Endodermal cell (in vitro differentiated cells): Measurements from ENCODE around the gene SULT4A1. TPM values are rescaled to one million over a fixed set of nuclear protein-coding genes. Genes with fewer than 3 reads are reported as not detected.

ENCODE experiments used
- DNase-seq: peaks from one replicate; pipeline ENCODE4 v3.0.0-alpha.2; 2017
- H3K27ac ChIP-seq: 2 replicates; pipeline ENCODE4 v1.5.1; 2013; ENCODE audit warnings: mild to moderate bottlenecking, low read depth, low read length, moderate library complexity
- H3K27me3 ChIP-seq: 2 replicates; pipeline ENCODE4 v1.6.1; 2013; ENCODE audit warnings: mild to moderate bottlenecking, low read length, moderate library complexity; ENCODE audit not compliant: insufficient read depth, control insufficient read depth, poor library complexity, severe bottlenecking
- H3K36me3 ChIP-seq: 2 replicates; pipeline ENCODE4 v1.7.0; 2013; ENCODE audit warnings: mild to moderate bottlenecking, low read length, moderate library complexity; ENCODE audit not compliant: control insufficient read depth, insufficient read depth
- H3K4me1 ChIP-seq: one replicate; pipeline ENCODE4 v1.7.0; 2013; ENCODE audit warnings: low read length; ENCODE audit not compliant: control insufficient read depth, insufficient read depth
- H3K4me3 ChIP-seq: 2 replicates; pipeline ENCODE4 v1.5.1; 2013; ENCODE audit warnings: mild to moderate bottlenecking, low read length, moderate library complexity
- H3K9ac ChIP-seq: 2 replicates; pipeline ENCODE4 v1.6.1; 2013; ENCODE audit warnings: mild to moderate bottlenecking, low read length, moderate library complexity; ENCODE audit not compliant: poor library complexity, severe bottlenecking; ENCODE audit errors: extremely low read depth
- H3K9me3 ChIP-seq: 2 replicates; pipeline ENCODE4 v1.6.1; 2013; ENCODE audit warnings: mild to moderate bottlenecking, low read length, moderate library complexity; ENCODE audit not compliant: control insufficient read depth
- H3K27ac Mint-ChIP-seq: 2 replicates; pipeline ENCODE4 v1.8.0; 2020; ENCODE audit warnings: mixed read lengths
- H3K27me3 Mint-ChIP-seq: 2 replicates; pipeline ENCODE4 v1.8.0; 2021; ENCODE audit warnings: mild to moderate bottlenecking, mixed read lengths; ENCODE audit not compliant: insufficient read depth
- H3K36me3 Mint-ChIP-seq: 2 replicates; pipeline ENCODE4 v1.8.0; 2020; ENCODE audit warnings: low read depth, mixed read lengths
- H3K4me1 Mint-ChIP-seq: 2 replicates; pipeline ENCODE4 v1.8.0; 2020; ENCODE audit warnings: mixed read lengths
- H3K4me3 Mint-ChIP-seq: 2 replicates; pipeline ENCODE4 v1.8.0; 2020; ENCODE audit warnings: mild to moderate bottlenecking, moderate library complexity, mixed read lengths
- H3K9me3 Mint-ChIP-seq: 2 replicates; pipeline ENCODE4 v1.8.0; 2020; ENCODE audit warnings: mild to moderate bottlenecking, mixed read lengths
- WGBS, 2 experiments: methylation state at CpG; one replicate each; pipeline versions ENCODE4 v1.1.5 to v1.1.7; 2013; ENCODE audit warnings: missing lambda C conversion rate in 2 of 2, mixed read lengths in 1 of 2; ENCODE audit not compliant: insufficient coverage in 1 of 2, insufficient read length in 1 of 2; 5-methylcytosine and 5-hydroxymethylcytosine counted together
- total RNA-seq, 2 donors: library from RNA; stranded (reverse); fragmentation: NEBNext Ultra II Directional in 1 of 2; extraction: Animal tissue kit (Norgen Biotek cat#: 25700) in 1 of 2; gene quantifications; 2 replicates in 1 of 2; 3 replicates in 1 of 2; pipeline ENCODE4 v1.2.1, GENCODE V29; 2021
- TF ChIP-seq, protein P1 (sequence below): fragments of 200-600 bp; sonication (generic); conservative IDR thresholded peaks from 2 replicates; pipeline ENCODE4 v1.5.0; 2021; ENCODE audit warnings: antibody characterized with exemption, mild to moderate bottlenecking

SULT4A1 gene
- total RNA-seq, 2 donors from 2014 or later: 11.4 to 12.7 TPM

DNA sequence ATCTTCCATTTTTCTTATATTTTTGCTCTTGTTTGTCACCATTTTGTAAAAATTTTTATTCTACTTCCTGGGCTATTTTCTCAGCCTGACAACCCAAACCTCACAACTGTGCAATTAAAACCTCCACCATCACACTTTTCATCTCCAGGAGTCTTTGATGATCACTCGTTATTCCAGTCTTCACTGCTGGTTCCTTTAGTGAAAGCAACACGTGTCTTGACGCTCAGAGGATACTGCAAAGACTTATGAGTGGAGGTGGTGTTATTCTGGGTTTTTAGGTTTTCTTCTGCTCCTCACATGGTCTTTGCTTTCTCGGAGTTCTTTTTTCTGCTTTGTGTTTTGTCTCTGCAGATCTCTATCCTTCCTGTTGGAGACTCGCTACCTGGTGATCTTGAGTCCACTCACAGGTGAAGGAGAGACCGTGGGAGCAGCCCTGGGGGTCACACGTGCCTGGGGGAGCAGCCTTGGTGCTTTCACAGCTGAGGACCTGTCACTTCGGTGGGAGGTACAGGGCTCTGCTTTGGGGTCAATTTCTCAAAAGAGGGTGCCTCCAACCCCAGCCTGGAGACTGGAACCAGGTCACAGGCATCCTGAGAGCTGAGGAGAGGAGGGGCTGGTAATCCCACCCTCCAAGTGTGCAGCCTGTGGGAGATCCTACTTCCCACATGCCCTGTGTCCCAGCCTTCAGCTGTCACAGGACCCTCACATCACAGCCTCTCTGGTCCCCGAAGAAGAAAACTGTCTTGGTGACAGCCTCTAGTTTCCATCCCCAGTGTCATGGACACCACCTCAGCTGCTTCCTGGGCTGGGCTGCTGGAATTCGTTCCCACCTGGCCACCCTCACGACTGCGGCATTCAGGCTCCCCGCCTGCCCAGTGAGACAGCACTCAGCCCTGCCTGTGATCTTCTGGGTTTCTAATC is 11.0 kb downstream of the SULT4A1 start:
- Mint-ChIP-seq H3K27me3 (no peaks in the 10 kb centered on the region), H3K9me3 (peaks cover 2% of the 10 kb centered on the region), H3K4me3 (no peak overlapping the region), H3K4me1 (peaks cover 11% of the 10 kb centered on the region), H3K36me3 (peaks cover 2% of the 10 kb centered on the region), H3K27ac (peak overlapping the region; percentile 48)
- Histone ChIP-seq H3K36me3 (no peaks in the 10 kb centered on the region), H3K27me3 (no peaks in the 10 kb centered on the region), H3K9ac (no peak overlapping the region), H3K9me3 (no peaks in the 10 kb centered on the region), H3K27ac (no peak overlapping the region), H3K4me1 (no peaks in the 10 kb centered on the region), H3K4me3 (no peak overlapping the region)
- peak; percentile 24 for DNase-seq
- TF ChIP-seq, protein P1, sequence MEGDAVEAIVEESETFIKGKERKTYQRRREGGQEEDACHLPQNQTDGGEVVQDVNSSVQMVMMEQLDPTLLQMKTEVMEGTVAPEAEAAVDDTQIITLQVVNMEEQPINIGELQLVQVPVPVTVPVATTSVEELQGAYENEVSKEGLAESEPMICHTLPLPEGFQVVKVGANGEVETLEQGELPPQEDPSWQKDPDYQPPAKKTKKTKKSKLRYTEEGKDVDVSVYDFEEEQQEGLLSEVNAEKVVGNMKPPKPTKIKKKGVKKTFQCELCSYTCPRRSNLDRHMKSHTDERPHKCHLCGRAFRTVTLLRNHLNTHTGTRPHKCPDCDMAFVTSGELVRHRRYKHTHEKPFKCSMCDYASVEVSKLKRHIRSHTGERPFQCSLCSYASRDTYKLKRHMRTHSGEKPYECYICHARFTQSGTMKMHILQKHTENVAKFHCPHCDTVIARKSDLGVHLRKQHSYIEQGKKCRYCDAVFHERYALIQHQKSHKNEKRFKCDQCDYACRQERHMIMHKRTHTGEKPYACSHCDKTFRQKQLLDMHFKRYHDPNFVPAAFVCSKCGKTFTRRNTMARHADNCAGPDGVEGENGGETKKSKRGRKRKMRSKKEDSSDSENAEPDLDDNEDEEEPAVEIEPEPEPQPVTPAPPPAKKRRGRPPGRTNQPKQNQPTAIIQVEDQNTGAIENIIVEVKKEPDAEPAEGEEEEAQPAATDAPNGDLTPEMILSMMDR: no peak
- 80 to 86% methylated on average over 3 to 13 of the region's 13 CpGs for WGBS, 2 experiments

- Mint-ChIP-seq H3K9me3 (no peaks in the 10 kb centered on the region), H3K36me3 (peaks cover 2% of the 10 kb centered on the region), H3K4me3 (no peak overlapping the region), H3K4me1 (peaks cover 15% of the 10 kb centered on the region), H3K27me3 (no peaks in the 10 kb centered on the region), H3K27ac (no peak overlapping the region)
- Histone ChIP-seq H3K27me3 (no peaks in the 10 kb centered on the region), H3K4me3 (no peak overlapping the region), H3K4me1 (no peaks in the 10 kb centered on the region), H3K36me3 (no peaks in the 10 kb centered on the region), H3K9ac (no peak overlapping the region), H3K9me3 (no peaks in the 10 kb centered on the region), H3K27ac (no peak overlapping the region)
- WGBS, 2 experiments: 90 to 91% methylated on average over 5 to 12 of the region's 12 CpGs
- TF ChIP-seq, protein P1: no peak
- DNase-seq: peak; percentile 19
These were observed 11.8 kb downstream of the SULT4A1 start for GRCh38 chr22:43850529-43850928.

DNA sequence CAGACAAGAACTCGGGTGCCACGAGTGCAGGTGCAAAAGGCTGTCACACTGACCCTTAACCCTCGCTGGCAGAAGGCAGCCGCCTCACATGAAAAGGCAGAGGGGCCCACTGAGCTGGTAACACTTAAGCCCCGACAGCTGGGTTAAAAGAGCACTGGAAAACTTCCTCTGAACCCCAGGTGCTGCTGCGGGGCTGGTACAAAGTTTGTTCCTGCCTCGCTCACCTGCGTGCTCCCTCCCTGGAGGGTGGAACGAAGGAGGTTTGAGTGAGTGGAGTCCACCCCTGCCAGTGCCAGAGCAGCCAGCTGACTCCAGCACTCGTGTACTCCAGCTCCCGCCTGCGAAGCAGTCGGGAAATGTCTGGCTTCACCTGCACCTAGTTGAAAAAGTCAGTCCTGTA is 12.6 kb downstream of the SULT4A1 start:
- Mint-ChIP-seq H3K27ac (no peak overlapping the region), H3K4me1 (peaks cover 15% of the 10 kb centered on the region), H3K9me3 (no peaks in the 10 kb centered on the region), H3K36me3 (peaks cover 2% of the 10 kb centered on the region), H3K27me3 (no peaks in the 10 kb centered on the region), H3K4me3 (no peak overlapping the region)
- Histone ChIP-seq H3K4me3 (no peak overlapping the region), H3K9ac (no peak overlapping the region), H3K27ac (no peak overlapping the region), H3K36me3 (no peaks in the 10 kb centered on the region), H3K9me3 (no peaks in the 10 kb centered on the region), H3K27me3 (no peaks in the 10 kb centered on the region), H3K4me1 (no peaks in the 10 kb centered on the region)
- no peak for DNase-seq
- TF ChIP-seq, protein P1: no peak
- WGBS, 2 experiments: 91 to 92% methylated on average over 12 to 13 of the region's 13 CpGs
